ENCODE results near the gene CDH6.

GRCh38 chr5:31204958-31205357, 11.5 kb downstream of the CDH6 start:
- TF ChIP-seq CTCF (IDR thresholded peaks at IDR 0.05 in 4 of 5, conservative IDR thresholded peaks at IDR 0.05 in 1 of 5) (no peak), POLR2A (IDR thresholded peaks at IDR 0.05) (no peak)
